ENCODE data around the gene CFAP77. TPM values are rescaled to one million over a fixed set of nuclear protein-coding genes. Genes with fewer than 3 reads are reported as not detected.

CFAP77 gene
- polyA plus RNA-seq, 3 donors: not detected

- Mint-ChIP-seq H3K27me3 (ENCODE audit: low read depth in 3 of 3) (peaks cover 28 to 46% (median 35%) of the 10 kb centered on the region in 3 donors), H3K4me3 (no peak overlapping the region), H3K9me3 (peaks cover 0 to 4% (median 0%) of the 10 kb centered on the region in 7 donors), H3K36me3 (no peaks in the 10 kb centered on the region), H3K4me1 (no peaks in the 10 kb centered on the region), H3K27ac (no peak overlapping the region)
- Histone ChIP-seq H3K4me3 (replicated peaks in 1 of 3; ENCODE audit: low read depth in 2 of 3, low read length in 3 of 3) (no peak overlapping the region), H3K4me1 (ENCODE audit: control insufficient read depth in 1 of 2, insufficient read depth in 2 of 2, low read length in 2 of 2) (no peaks in the 10 kb centered on the region), H3K9ac (ENCODE audit: insufficient read depth, low read length, poor library complexity, severe bottlenecking) (no peak overlapping the region), H3K79me2 (ENCODE audit: insufficient read depth, low read length) (no peaks in the 10 kb centered on the region), H3K27me3 (ENCODE audit: control insufficient read depth in 2 of 2, insufficient read depth in 2 of 2, low read length in 2 of 2) (peaks cover 8 to 12% of the 10 kb centered on the region in 2 donors), H3K36me3 (replicated peaks in 1 of 2; ENCODE audit: control insufficient read depth in 1 of 2, insufficient read depth in 2 of 2, low read length in 2 of 2) (no peaks in the 10 kb centered on the region), H3K4me2 (replicated peaks; ENCODE audit: extremely low read depth, low read length, poor library complexity, severe bottlenecking) (no peak overlapping the region), H3K9me3 (replicated peaks in 1 of 2; ENCODE audit: control insufficient read depth in 1 of 2, insufficient read depth in 1 of 2, low read length in 2 of 2) (no peaks in the 10 kb centered on the region), H3K27ac (ENCODE audit: low read depth in 1 of 2, low read length in 2 of 2) (no peak overlapping the region), H2AFZ (ENCODE audit: insufficient read depth, low read depth, low read length, poor library complexity, severe bottlenecking) (no peak overlapping the region), H4K20me1 (ENCODE audit: insufficient read depth, low read length) (no peaks in the 10 kb centered on the region)
- DNase-seq: no peak
- 92% methylated on average over 13 of the region's 17 CpGs for WGBS (ENCODE audit: insufficient coverage)
- intact Hi-C loops (cut with micrococcal nuclease): no loop called here
- no peak for TF ChIP-seq CTCF (IDR thresholded peaks at IDR 0.05)
Measured at GRCh38 chr9:132482196-132482813, 72.3 kb downstream of the CFAP77 start.

- H3K4me1 Mint-ChIP-seq: no peaks in the 10 kb centered on the region
- Histone ChIP-seq H3K9ac (ENCODE audit: insufficient read depth, low read length, poor library complexity, severe bottlenecking) (no peak overlapping the region), H3K9me3 (replicated peaks in 1 of 2; ENCODE audit: control insufficient read depth in 1 of 2, insufficient read depth in 1 of 2, low read length in 2 of 2) (peaks cover 0 to 4% of the 10 kb centered on the region in 2 donors), H3K4me1 (ENCODE audit: control insufficient read depth in 1 of 2, insufficient read depth in 2 of 2, low read length in 2 of 2) (no peaks in the 10 kb centered on the region), H3K27ac (ENCODE audit: low read depth in 1 of 2, low read length in 2 of 2) (no peak overlapping the region), H4K20me1 (ENCODE audit: insufficient read depth, low read length) (no peaks in the 10 kb centered on the region), H2AFZ (ENCODE audit: insufficient read depth, low read depth, low read length, poor library complexity, severe bottlenecking) (no peak overlapping the region), H3K79me2 (ENCODE audit: insufficient read depth, low read length) (no peaks in the 10 kb centered on the region), H3K4me2 (replicated peaks; ENCODE audit: extremely low read depth, low read length, poor library complexity, severe bottlenecking) (no peak overlapping the region), H3K4me3 (replicated peaks in 1 of 3; ENCODE audit: low read depth in 2 of 3, low read length in 3 of 3) (no peak overlapping the region), H3K36me3 (replicated peaks in 1 of 2; ENCODE audit: control insufficient read depth in 1 of 2, insufficient read depth in 2 of 2, low read length in 2 of 2) (no peaks in the 10 kb centered on the region), H3K27me3 (ENCODE audit: control insufficient read depth in 2 of 2, insufficient read depth in 2 of 2, low read length in 2 of 2) (peaks cover 19 to 31% of the 10 kb centered on the region in 2 donors)
- peaks cover 49 to 68% (median 52%) of the 10 kb centered on the region in 3 donors for H3K27me3 Mint-ChIP-seq (ENCODE audit: low read depth in 3 of 3)
- H3K4me3 Mint-ChIP-seq: peak overlapping the region in 1 of 2 donors; percentile 46
- TF ChIP-seq CTCF (IDR thresholded peaks at IDR 0.05): no peak
- intact Hi-C loops (cut with micrococcal nuclease): no loop called here
- no peak overlapping the region for H3K27ac Mint-ChIP-seq
- peaks cover 0 to 4% (median 0%) of the 10 kb centered on the region in 7 donors for H3K9me3 Mint-ChIP-seq
- H3K36me3 Mint-ChIP-seq: no peaks in the 10 kb centered on the region
- WGBS (ENCODE audit: insufficient coverage): 90% methylated on average over 13 of the region's 14 CpGs
- DNase-seq: no peak
Measured at GRCh38 chr9:132485393-132485792, 75.4 kb downstream of the CFAP77 start.
